ENCODE measurements around the gene AMBRA1. TPM values are rescaled to one million over a fixed set of nuclear protein-coding genes. Genes with fewer than 3 reads are reported as not detected.

Gene AMBRA1
- total RNA-seq, 4 donors from 2014 or later, result 36.0 to 59.2 (median 51.9) TPM

DNA sequence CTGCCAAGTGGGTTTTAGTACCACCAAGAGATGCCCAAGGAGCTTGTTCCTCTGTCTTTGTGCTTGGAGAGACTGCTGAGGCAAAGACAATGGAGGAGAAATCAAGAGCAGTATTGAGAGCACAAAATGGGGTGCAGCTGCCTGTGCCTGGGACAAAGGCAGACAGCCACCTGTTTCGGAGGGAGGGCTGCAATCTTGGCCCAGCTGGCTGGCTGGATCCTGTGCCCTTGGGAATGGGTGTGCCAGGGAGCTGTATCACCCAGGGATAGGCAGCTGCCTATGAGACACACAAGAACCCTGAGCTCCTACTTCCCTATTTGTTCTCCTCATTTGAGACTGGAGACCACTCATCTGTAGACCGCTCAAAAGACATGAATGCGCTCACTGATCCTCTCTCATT, 178.9 kb downstream of the AMBRA1 start:
- no peak for DNase-seq
- WGBS, 2 donors, result 67% methylated on average over 3 of the region's 3 CpGs
- intact Hi-C loops (cut with DNase I), result no loop called here
- Histone ChIP-seq H3K9me3 (no peaks in the 10 kb centered on the region), H3K36me3 (peaks cover 18 to 35% of the 10 kb centered on the region in 2 donors), H3K4me1 (no peaks in the 10 kb centered on the region), H3K27ac (no peak overlapping the region), H3K4me3 (replicated peaks in 1 of 3) (no peak overlapping the region), H3K27me3 (no peaks in the 10 kb centered on the region)
- no peak for TF ChIP-seq POLR2A (IDR thresholded peaks at IDR 0.05)
- TF ChIP-seq, protein P1, sequence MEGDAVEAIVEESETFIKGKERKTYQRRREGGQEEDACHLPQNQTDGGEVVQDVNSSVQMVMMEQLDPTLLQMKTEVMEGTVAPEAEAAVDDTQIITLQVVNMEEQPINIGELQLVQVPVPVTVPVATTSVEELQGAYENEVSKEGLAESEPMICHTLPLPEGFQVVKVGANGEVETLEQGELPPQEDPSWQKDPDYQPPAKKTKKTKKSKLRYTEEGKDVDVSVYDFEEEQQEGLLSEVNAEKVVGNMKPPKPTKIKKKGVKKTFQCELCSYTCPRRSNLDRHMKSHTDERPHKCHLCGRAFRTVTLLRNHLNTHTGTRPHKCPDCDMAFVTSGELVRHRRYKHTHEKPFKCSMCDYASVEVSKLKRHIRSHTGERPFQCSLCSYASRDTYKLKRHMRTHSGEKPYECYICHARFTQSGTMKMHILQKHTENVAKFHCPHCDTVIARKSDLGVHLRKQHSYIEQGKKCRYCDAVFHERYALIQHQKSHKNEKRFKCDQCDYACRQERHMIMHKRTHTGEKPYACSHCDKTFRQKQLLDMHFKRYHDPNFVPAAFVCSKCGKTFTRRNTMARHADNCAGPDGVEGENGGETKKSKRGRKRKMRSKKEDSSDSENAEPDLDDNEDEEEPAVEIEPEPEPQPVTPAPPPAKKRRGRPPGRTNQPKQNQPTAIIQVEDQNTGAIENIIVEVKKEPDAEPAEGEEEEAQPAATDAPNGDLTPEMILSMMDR (IDR thresholded peaks at IDR 0.05), result no peak

- H3K9me3 ChIP-seq, result no peaks in the 10 kb centered on the region
- TF ChIP-seq, protein P1 (IDR thresholded peaks at IDR 0.05), result no peak
- WGBS, 2 donors, result 92 to 98% methylated on average over 3 to 5 of the region's 5 CpGs
- no peaks in the 10 kb centered on the region for H3K4me1 ChIP-seq
- H3K27me3 ChIP-seq, result no peaks in the 10 kb centered on the region
- DNase-seq, result no peak
- no peak overlapping the region for H3K27ac ChIP-seq
- no peak overlapping the region for H3K4me3 ChIP-seq (replicated peaks in 1 of 3)
- intact Hi-C loops (cut with DNase I), result no loop called here
- peaks cover 21 to 38% of the 10 kb centered on the region in 2 donors for H3K36me3 ChIP-seq
Observed at GRCh38 chr11:46414466-46414796, 179.4 kb downstream of the AMBRA1 start.

- no peak overlapping the region for H3K4me3 ChIP-seq (replicated peaks in 1 of 3)
- no peaks in the 10 kb centered on the region for H3K9me3 ChIP-seq
- TF ChIP-seq, protein P1 (IDR thresholded peaks at IDR 0.05), result no peak
- no peak for TF ChIP-seq POLR2A (IDR thresholded peaks at IDR 0.05)
- H3K36me3 ChIP-seq, result peaks cover 21 to 38% of the 10 kb centered on the region in 2 donors
- DNase-seq, result no peak
- no peaks in the 10 kb centered on the region for H3K27me3 ChIP-seq
- no peak overlapping the region for H3K27ac ChIP-seq
- intact Hi-C loops (cut with DNase I), result no loop called here
- no peaks in the 10 kb centered on the region for H3K4me1 ChIP-seq
- WGBS, 2 donors, result 95 to 97% methylated on average over 9 of the region's 9 CpGs
Observed at GRCh38 chr11:46413760-46414465, 179.9 kb downstream of the AMBRA1 start.

DNA sequence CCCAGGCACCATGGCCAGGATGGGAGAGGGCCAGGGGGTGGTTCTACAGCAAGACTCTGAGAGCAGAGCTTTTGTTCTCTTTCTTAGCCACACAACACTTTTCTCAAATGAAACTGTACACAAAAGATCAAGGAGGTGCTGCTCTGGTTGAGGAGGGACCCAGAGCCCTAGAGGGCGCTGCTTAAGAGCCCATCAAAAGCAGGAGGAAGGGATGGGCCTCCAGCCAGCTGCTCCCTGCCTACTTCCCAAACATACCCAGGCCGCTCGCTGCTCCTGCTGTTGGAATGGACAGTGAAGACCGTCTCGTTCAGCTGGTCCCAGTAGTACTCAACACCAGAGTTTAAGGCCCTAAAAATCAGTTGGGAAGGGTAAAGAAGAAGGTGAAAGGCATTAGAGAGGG, 183.8 kb downstream of the AMBRA1 start:
- Histone ChIP-seq H3K27me3 (no peaks in the 10 kb centered on the region), H3K4me3 (replicated peaks in 1 of 3) (no peak overlapping the region), H3K36me3 (peaks cover 36 to 39% of the 10 kb centered on the region in 2 donors), H3K9me3 (no peaks in the 10 kb centered on the region), H3K27ac (no peak overlapping the region), H3K4me1 (no peaks in the 10 kb centered on the region)
- intact Hi-C loops (cut with DNase I), result no loop called here
- no peak for DNase-seq
- 68 to 76% methylated on average over 5 of the region's 5 CpGs for WGBS, 2 donors
- TF ChIP-seq POLR2A (IDR thresholded peaks at IDR 0.05), result no peak
- TF ChIP-seq, protein P1 (IDR thresholded peaks at IDR 0.05), result no peak

GRCh38 chr11:46408407-46408986, 185.3 kb downstream of the AMBRA1 start:
- H3K9me3 ChIP-seq, result no peaks in the 10 kb centered on the region
- DNase-seq, result no peak
- WGBS, 2 donors, result 98 to 100% methylated on average over 4 to 6 of the region's 6 CpGs
- H3K4me3 ChIP-seq (replicated peaks in 1 of 3), result no peak overlapping the region
- no peaks in the 10 kb centered on the region for H3K27me3 ChIP-seq
- intact Hi-C loops (cut with DNase I), result no loop called here
- peaks cover 29% of the 10 kb centered on the region in 2 donors for H3K36me3 ChIP-seq
- H3K4me1 ChIP-seq, result no peaks in the 10 kb centered on the region
- H3K27ac ChIP-seq, result no peak overlapping the region
- TF ChIP-seq POLR2A (IDR thresholded peaks at IDR 0.05), result no peak
- TF ChIP-seq, protein P1 (IDR thresholded peaks at IDR 0.05), result no peak
